Measurements from ENCODE around the gene OR10A5. TPM values are rescaled to one million over a fixed set of nuclear protein-coding genes. Genes with fewer than 3 reads are reported as not detected.

The OR10A5 gene
- total RNA-seq, 4 donors from 2014 or later = not detected

GRCh38 chr11:6892400-6892799, 46.9 kb downstream of the OR10A5 start, which contains the start of gene OR2D2:
TSS of gene OR2D2 (minus strand) at chr11:6892500. CDS start at chr11:6892500, 0 bp downstream.
- Histone ChIP-seq H3K36me3 (no peaks in the 10 kb centered on the region), H3K4me1 (no peaks in the 10 kb centered on the region), H3K4me3 (no peak within 1 kb of the TSS), H3K9me3 (no peaks in the 10 kb centered on the region), H3K27me3 (no peaks in the 10 kb centered on the region), H3K27ac (no peak within 1 kb of the TSS)
- TF ChIP-seq EP300 (IDR thresholded peaks at IDR 0.05) = no peak
- no peak for TF ChIP-seq POLR2A (IDR thresholded peaks at IDR 0.05)
- TF ChIP-seq POLR2AphosphoS5 (IDR thresholded peaks at IDR 0.05) = no peak
- no peak for TF ChIP-seq CTCF (IDR thresholded peaks at IDR 0.05)
- DNase-seq (ENCODE audit: low spot score in 2 of 2) = no peak
- 78% methylated on average over 2 of the region's 2 CpGs for WGBS

- Histone ChIP-seq H3K9me3 (no peaks in the 10 kb centered on the region), H3K27ac (no peak overlapping the region), H3K36me3 (no peaks in the 10 kb centered on the region), H3K4me3 (no peak overlapping the region), H3K4me1 (no peaks in the 10 kb centered on the region), H3K27me3 (no peaks in the 10 kb centered on the region)
- no peak for DNase-seq (ENCODE audit: low spot score in 2 of 2)
- no peak for TF ChIP-seq POLR2AphosphoS5 (IDR thresholded peaks at IDR 0.05)
- no peak for TF ChIP-seq POLR2A (IDR thresholded peaks at IDR 0.05)
- no peak for TF ChIP-seq CTCF (IDR thresholded peaks at IDR 0.05)
- TF ChIP-seq EP300 (IDR thresholded peaks at IDR 0.05) = no peak
Observed at GRCh38 chr11:6894097-6894496, 48.6 kb downstream of the OR10A5 start.

- H3K4me3 ChIP-seq = no peak overlapping the region
- no peak for TF ChIP-seq CTCF (IDR thresholded peaks at IDR 0.05)
- no peaks in the 10 kb centered on the region for H3K9me3 ChIP-seq
- no peaks in the 10 kb centered on the region for H3K4me1 ChIP-seq
- no peaks in the 10 kb centered on the region for H3K27me3 ChIP-seq
- no peak for DNase-seq (ENCODE audit: low spot score in 2 of 2)
- H3K36me3 ChIP-seq = no peaks in the 10 kb centered on the region
- H3K27ac ChIP-seq = no peak overlapping the region
Observed at GRCh38 chr11:6895010-6895409, 49.5 kb downstream of the OR10A5 start.

Other genes starting within 250 kb of the OR10A5 start
- gene RRP8, start 242.1 kb upstream of the OR10A5 start, total RNA-seq = 10 to 100 TPM; 15.9 to 33.6 (median 18.3) TPM
- 10 to 100 TPM; 59.8 to 83.8 (median 71.5) TPM for gene ILK, start 241.9 kb upstream of the OR10A5 start, total RNA-seq
- gene TAF10, start 233.5 kb upstream of the OR10A5 start, total RNA-seq = 10 to 100 TPM; 24.1 to 54.5 (median 40.1) TPM
- gene TPP1, start 226.3 kb upstream of the OR10A5 start, total RNA-seq = 100 to 1,000 TPM in 2 of 4 donors, 10 to 100 TPM in 2; 56.1 to 126 (median 81.9) TPM
- gene DCHS1, start 189.9 kb upstream of the OR10A5 start, total RNA-seq = 1 to 10 TPM; 3.9 to 9.0 (median 6.4) TPM
- 10 to 100 TPM; 17.1 to 35.2 (median 26.4) TPM for gene MRPL17, start 162.3 kb upstream of the OR10A5 start, total RNA-seq
- gene OR2AG2, start 73.7 kb upstream of the OR10A5 start, total RNA-seq = under 1 TPM in 1 of 4 donors, not detected in 3; 0.24 TPM
- gene OR2AG1, start 62.7 kb upstream of the OR10A5 start, total RNA-seq = not detected
- gene OR6A2, start 46.0 kb upstream of the OR10A5 start, total RNA-seq = under 1 TPM in 1 of 4 donors, not detected in 3; 0.72 TPM
- not detected for gene OR10A2, start 17.4 kb downstream of the OR10A5 start, total RNA-seq
- not detected for gene OR10A4, start 30.9 kb downstream of the OR10A5 start, total RNA-seq
- gene OR2D2, start 46.8 kb downstream of the OR10A5 start, total RNA-seq = under 1 TPM in 2 of 4 donors, not detected in 2; 0.72 to 0.76 TPM
- gene OR2D3, start 75.3 kb downstream of the OR10A5 start, total RNA-seq = not detected
- 1 to 10 TPM in 2 of 4 donors, under 1 TPM in 2; 0.36 to 1.6 (median 1.2) TPM for gene ZNF215, start 80.7 kb downstream of the OR10A5 start, total RNA-seq
- gene ZNF214, start 174.7 kb downstream of the OR10A5 start, total RNA-seq = 1 to 10 TPM in 1 of 4 donors, under 1 TPM in 3; 0.53 to 3.5 (median 0.68) TPM
- gene NLRP14, start 174.8 kb downstream of the OR10A5 start, total RNA-seq = not detected
- not detected for gene RBMXL2, start 243.3 kb downstream of the OR10A5 start, total RNA-seq